HG03432 (cell line): ENCODE measurements around the gene LTBP1.
A peak's percentile ranks its signal among the peaks of the same experiment; 100 is the strongest.

Experiments
- ATAC-seq: cut with Tn5 transposase; IDR thresholded peaks from one replicate; pipeline ENCODE4 v1.9.1; 2021; ENCODE audit warnings: mild to moderate bottlenecking, moderate library complexity; ENCODE audit not compliant: unreplicated experiment

LTBP1 gene

DNA sequence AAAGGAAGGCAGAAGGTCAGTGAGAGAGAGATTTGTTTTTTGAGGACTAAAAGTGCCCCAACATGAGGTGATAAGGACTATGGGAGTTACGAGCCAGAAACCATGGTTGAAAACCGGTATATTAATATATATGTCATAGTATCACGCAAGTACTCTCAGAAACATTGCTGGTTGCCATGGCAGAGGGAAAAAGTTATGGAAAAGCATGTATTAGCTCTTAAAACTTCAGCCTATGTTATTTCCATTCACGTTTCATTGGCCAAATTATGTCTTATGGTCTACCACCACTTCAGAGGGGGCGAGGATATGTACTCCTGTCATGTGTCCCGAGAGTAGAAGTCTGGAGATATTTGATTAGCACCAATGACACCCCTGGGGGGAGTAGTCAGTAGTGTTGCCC, 125.9 kb downstream of the LTBP1 start:
- ATAC-seq = no peak

DNA sequence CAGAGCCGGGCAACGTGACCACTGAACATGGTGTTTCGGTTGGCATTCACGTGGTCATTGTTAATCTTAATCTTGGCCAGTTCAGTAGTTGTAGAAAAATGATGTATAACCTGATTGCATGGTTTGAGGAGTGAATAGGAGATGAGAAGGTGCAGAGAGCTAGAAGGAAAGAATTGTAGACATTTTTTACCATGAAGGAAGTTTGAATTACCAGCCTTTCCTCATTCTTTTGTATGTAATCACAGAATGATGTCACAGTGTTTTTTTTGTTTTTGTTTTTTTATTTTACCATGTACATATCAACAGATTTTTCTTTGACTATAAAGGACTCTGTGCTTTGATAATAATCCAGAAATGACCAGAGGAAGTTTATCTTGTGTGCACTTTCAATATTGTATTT, 126.3 kb downstream of the LTBP1 start:
- no peak for ATAC-seq

DNA sequence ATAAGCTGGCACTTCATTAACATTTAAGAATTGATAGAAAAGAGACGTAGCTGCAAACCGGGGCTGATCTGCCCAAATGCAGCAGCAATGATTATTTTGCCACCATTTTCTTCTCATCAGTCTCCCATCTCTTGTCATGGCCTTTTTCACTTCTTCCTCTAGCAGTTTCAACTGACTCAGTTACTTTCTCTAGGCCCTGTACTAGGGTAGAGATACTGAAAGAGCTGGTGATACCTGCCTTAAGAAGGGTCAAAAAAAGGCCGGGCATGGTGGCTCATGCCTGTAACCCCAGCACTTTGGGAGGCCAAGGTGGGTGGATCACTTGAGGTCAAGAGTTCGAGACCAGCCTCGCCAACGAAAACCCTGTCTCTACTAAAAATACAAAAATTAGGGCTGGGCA, 127.4 kb downstream of the LTBP1 start:
- ATAC-seq = no peak

DNA sequence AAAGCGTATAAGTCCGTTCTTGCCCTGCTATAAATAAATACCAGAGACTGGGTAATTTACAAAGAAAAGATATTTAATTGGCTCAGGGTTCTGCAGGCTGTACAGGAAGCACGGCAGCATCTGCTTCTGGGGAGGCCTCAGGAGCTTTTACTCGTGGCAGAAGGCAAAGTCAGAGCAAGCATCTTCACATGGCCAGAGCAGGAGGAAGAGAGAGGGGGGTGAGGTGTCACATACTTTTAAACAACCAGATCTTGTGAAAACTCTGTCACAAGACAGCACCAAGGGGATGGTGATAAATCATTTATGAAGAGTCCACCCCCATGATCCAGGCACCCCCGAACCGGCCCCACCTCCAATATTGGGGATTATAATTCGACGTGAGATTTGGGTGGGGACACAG, 130.6 kb downstream of the LTBP1 start:
- ATAC-seq = no peak

DNA sequence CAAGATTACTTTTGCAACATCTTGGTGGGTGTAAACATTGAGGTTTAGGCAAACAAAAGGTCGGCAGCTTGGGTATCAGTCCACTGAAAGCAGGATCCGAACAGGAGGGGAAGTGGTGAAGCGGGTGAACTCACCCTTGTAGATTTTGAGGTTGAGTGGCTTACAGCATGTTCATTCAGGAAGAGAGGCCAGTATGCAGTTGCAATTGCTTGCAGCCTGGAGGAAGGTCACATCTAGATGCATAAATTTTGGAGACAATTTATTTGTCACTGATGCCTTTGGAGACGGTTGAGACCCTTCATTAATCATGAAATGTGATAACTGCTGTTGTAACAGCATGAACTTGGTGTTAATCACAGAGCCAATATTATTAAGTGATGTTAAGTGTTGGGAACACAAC, 131.1 kb downstream of the LTBP1 start:
- ATAC-seq = no peak

DNA sequence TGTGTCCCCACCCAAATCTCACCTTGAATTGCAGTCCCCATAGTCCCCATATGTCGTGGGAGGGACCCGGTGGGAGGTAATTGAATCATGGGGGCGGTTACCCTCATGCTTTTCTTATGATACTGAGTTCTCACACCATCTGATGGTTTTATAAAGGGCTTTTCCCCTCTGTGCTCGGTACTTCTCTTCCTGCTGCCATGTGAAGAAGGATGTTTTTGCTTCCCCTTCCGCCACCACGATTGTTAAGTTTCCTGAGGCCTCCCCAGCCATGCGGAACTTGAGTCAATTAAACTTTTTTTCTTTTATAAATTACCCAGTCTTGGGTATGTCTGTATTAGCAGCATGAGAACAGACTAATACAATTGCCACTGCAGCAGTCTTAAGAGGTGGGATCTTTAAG, 134.9 kb downstream of the LTBP1 start:
- no peak for ATAC-seq

DNA sequence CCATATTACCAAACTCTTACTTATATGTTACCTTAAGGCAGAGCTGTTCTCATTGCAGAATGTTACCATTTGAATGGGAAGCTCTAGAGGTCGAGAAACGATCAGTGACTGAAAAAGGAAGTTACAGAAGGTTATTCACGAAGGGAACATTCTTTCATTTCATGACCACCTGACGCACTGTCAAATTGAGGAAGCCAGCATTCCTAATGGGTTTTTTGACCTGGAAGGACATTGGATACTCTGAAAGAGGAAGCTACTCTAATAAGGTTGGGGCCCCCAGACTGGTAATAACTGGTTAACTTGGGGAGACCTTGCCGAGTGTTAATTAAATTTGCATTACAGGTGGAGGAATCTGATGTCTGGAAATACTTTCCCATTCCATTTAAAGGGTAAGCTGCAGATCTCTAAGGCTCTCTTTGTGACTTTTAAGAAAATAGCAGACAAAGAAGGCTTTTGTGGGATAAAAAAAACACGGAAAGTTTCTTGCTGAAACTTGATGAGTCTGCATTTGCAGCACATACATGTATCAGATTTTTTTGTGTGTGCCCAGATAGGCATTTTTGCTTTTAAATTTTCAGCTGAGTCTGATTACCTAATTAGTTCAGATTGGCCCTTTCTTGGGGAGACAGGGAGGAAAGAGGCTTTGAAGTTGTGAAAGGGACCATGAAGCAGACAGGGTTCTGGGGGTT, 137.1 kb downstream of the LTBP1 start:
- peak; percentile 39 for ATAC-seq

DNA sequence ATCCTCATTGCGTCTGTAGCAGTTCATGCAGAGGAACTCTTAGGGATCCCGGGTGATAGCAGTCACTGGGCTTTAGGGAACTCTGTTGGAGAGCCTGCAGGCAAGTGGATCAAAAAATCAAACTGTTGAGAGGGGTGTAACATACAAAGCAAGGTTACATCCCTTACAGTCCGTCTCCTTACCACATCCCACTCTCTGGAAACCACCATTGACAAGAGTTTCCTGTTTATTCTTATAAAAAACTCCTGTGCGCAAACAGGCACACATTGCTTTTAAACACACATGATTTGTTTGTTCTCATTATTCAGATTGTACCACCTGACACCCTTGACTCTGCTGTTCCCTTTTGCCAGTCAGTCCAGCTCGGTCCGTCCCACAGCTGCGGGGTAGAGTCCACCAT, 137.7 kb downstream of the LTBP1 start:
- no peak for ATAC-seq

DNA sequence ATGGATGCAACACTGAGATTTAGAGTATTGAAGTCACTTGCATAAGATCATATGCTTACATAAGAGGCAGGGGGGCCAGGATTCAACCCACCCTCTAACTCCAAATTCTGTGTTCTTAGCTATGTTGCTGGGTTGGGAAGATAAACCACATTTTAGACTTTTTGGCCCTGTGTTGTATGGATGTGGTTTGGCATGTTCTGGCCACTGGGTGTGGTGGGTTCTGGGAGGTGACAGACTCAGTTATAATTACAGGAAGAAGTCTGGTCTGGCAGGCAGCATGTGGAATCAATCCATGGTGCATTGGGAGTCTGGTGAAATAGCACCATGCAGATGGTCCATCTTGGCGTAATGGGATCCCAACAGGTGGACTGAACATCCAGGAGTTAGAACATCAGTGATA, 138.9 kb downstream of the LTBP1 start:
- no peak for ATAC-seq

DNA sequence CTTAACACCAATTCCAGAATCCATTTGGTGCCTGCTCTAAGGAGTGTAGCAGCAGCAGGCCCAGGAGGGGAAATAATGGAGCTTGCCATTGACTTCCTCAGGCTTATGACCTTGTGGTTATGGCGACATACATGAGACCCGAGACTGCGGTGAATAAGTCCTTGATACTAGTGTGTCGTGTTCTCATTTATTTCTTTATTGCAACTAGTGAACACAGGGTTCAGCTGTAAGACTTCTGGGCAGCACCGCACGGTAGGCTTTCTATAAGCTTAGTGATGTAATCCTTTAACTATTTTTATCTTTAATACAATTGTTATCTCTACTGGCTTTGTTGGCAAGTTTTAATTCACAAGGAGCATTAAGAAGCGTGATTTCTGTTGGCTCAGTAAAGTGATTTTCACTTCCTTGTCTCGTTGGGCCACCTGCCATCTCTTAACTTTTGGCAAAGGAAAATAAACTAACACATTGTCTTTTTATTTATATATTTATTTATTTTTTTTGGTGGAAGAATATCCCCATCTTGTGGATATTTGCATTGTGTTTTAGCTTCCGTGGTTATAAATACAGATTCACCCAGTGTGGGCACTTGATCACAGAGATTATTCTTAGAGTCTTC, 139.8 kb downstream of the LTBP1 start:
- ATAC-seq = no peak

DNA sequence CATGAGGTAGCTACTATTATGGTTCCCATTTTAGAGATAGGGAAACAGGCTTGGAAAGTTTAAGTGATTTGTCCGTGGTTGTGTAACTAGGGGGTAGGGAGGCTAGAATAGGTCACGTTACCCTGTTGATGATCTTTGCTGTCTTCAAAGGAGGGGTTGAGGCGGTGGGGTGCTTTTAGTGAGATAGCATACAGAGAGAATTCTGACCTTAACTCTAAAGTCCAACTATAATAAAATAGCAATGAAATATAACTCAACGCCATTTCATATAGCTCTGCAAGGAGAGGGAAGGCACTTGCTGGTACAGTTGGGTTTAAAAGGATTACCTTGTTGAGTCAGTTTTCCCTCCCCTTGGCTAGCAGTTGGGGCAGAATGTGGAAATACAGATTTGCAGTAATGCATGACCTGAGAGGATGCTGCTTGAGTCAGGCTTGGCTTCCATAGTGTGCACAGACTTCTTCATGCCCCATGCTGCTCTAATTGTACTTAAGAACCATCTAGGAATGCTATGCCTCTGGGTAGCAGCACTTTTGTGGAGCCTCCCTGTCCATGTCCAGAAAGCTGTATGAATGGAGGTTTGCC, 143.9 kb downstream of the LTBP1 start:
- ATAC-seq = no peak

DNA sequence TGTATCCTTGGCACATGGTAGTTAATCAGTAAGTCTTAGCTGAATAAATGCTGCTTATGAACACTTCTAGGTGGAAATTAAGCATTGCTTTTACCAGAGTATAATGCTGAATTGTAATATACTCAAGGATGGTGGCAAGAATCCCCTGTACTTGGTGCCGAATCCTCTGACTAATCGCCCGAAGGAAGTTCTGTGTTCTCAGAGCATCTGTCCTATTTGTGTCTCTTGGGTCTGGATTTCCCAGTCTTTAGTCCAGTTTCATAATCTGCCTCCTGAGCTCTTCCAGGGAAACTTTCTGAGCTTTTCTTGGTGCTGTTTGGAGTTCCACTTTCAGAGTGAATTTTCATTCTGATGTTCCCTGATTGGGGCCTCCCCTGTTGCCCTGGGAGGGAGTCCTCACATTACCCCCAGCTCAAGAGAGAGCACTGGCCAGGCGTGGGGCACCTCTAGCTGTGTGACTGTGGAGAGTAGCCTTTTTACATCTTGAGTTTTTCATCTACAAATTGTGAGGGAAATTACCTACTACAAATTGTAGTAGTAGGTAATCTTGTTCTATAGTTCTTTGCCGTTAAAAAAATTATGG, 144.9 kb downstream of the LTBP1 start:
- no peak for ATAC-seq

DNA sequence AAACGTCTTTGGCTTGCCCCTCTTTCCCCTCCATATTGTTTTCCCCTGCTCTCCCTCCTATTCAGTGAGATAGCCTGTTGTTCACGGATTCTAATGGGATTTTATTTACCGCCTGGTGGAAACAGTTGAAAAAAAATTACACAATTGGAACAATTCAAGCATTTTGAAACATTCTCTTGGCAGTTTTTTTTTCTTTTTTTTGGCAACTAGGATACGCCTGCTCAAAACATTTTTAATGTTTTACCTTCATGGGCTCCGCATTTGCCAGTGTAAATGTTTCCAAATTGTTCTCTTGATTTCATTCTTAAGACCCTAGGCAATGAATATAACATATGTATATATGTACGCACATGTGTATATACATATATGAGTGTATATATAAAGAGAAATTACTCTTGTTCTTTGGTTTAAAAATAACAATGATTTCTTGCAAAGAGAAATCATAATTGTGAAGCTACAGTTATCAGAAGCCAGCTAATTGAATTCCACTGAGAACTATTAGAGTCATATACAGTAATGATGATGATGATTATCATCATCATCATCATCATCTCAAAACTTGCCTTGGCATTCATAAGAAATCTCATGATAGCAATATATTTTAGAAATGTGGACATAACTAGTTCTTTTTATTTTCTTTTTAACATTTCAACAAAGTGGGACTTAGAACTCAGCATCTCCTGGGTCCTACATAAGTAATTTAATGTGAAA, 146.7 kb downstream of the LTBP1 start:
- no peak for ATAC-seq

DNA sequence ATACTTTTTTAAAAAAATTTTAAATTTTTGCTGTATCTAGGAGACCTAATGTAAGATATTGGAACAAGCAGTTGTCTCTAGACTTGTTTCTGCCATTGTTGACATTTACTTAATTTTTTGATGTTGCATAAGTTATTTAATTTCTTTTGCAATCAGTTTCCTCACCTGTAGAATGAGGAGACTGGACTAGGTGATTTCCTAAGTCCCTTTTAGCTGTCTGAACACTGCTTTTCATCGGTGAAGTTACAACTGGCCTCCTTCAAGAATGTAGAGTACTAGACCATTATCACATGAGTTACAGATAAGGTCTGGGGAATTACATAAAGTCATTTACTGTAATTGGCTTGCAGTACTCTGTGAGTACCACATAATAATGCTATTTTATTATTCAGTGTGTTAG, 147.6 kb downstream of the LTBP1 start:
- ATAC-seq = no peak

DNA sequence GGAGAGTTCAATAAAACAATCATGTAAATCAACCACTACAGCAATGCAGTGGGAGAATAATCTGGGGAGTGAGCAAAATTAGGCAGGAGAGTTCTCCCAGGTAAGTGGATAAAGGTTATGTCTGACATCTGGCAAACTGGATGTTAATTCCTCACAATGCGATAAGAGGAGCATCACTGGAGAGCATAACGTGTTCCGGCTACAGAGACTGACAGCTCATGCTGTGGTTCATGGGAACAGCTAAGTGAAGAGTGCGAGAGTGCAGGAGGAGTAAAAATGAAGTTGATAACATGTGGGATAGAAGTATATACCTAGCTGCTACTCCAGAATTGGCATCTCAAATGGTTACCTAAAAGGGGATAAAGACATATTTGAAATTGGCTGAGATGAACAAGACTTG, 153.2 kb downstream of the LTBP1 start:
- no peak for ATAC-seq

DNA sequence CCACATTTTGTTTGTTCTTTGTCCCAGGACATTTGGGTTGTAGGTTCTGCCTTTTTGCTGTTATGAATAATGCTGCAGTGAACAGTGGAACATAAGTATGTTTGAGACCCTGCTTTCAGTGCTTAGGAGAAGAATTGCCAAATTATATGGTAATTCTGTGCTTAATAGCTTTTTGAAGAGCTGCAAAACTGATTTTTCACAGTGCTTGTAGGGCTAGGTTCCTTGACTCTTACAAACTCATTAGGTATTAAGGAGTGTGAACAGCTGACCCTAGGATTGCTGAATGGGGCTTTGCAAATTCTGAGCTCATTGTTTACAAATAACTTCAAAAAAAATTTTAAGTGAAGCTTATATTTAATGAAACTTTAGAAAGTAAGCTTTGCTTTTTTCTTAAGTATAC, 154.2 kb downstream of the LTBP1 start:
- no peak for ATAC-seq

DNA sequence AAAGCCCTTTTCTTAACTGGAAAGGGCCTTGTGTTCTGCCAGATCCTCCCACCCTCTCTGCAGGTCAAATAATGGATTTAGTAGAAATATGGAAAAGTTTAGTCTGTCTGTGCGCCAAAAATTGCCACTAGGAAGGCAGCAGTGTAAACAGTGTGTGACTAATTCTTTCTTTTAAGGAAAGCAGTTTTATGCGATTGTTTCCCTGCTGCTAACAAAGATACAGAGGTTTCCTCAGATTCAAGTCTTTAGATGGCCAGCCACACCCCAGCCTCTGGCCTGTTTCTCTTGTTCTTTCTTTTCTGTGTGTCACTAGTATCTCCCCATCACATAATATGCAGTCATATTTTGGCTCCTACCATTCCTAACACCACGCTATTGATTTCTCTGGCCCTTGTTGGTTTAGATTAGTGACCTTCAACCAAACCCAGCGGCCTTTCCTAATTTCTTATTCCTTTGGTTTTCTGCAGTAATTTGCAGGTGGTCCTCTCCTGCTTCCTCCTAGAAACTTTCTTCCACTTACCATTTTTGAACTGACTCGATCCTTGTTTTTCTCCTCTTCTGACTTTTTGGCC, 157.4 kb downstream of the LTBP1 start:
- ATAC-seq = no peak

DNA sequence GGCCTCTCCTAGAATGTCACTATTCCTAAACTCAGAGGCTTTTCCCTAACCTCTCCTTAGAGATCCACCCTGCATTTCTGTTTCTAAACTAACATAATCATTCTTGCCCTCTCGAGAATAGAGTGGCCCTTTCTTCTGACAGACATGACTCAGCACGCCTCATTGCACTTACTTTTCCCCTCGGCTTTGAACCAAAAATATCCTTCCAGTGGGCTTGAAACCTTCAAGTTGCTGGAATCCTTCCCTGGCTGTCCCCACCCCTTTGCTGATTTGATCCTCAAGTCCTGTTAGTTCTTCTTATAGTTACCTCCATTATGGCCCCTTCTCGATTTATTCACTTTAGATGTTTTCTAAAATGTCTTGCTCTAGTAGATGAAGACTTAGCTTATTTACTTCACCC, 158.0 kb downstream of the LTBP1 start:
- ATAC-seq = no peak

DNA sequence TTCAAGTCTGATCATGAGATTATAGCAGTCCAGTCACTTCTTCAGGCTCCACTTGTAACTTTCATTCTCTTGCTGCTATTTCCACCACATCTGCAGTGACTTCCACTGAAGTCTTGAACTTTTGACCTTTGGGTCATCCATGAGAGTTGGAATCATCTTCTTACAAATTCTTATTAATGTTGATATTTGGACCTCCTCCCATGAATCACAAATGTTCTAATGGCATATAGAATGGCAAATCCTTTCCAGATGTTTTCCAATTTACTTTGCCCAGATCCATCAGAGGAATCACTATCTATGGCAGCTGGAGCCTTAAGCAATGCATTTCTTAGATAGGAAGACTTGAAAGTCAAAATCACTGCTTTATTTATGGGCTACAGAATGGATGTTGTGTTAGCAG, 159.4 kb downstream of the LTBP1 start:
- no peak for ATAC-seq

DNA sequence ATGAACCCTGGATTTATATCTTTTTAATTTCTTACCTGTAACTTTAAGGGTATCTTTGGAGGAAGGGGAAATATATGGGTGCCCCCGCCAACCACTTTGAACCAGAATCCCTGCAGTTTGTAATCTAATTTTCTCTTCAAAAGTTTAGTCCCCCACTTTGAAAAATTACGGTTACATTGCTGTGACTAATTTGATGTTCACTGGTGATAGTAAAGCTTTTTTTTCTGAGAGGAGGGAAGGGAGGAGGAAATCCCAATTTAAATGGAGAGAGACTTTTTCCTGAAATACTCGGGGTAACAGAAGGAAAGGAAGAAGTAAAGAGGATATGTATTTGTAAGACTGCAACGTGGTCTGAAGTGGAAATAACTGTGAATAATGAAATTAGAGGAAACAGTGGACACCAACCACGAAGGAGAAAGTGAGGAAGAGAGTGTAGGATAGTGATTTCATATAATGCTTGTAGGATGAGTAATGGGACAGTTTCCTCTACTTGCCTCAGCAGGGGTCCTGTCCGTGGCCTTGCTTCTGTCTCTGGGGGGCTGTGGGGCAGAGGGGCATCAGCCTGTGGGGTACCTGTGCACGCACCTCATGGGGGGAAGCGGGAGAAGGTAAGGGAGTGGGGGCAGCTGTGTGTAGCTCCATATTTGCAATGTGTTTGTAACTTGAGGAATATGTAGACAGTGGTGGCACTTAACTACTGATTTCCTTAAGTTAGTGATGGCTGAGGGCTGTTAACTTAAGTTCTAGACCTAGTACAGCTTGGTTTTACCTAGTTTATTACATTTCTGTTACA, 161.1 kb downstream of the LTBP1 start:
- ATAC-seq = no peak
